ENCODE results near the gene GPATCH1. TPM values are rescaled to one million over a fixed set of nuclear protein-coding genes. Genes with fewer than 3 reads are reported as not detected.
"Not testable (repeated sequence)": the region's sequence is repeated elsewhere in the genome, so short reads cannot be mapped to it uniquely, and the experiment has no call there.

The GPATCH1 gene
- polyA plus RNA-seq, 2 donors: 4.3 to 5.2 TPM

DNA sequence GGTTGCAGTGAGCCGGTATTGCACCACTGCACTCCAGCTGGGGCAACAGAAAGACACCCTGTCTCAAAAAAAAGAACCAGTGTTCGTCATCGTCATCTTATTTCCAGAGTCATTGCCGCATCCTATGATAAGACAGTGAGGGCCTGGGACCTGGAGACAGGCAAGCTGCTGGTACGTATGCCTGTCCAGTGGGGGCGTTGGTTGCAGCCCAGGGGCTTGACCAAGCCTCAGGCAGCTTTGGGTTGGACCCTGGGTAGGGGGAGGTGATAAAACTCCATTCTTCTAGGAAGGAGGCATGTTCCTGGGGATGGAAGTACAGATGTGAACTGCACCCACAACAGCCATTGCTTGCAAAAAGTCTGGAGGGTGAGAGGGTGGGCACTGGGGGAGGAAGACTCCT, 66.6 kb downstream of the GPATCH1 start:
- no peak overlapping the region for H3K27ac ChIP-seq (ENCODE audit: low read depth in 2 of 2, low read length in 1 of 2)
- no peaks in the 10 kb centered on the region for H3K9me3 ChIP-seq (ENCODE audit: control insufficient read depth in 2 of 2, insufficient read depth in 1 of 2, low read depth in 1 of 2, low read length in 1 of 2)
- no peaks in the 10 kb centered on the region for H3K36me3 ChIP-seq (ENCODE audit: control insufficient read depth in 2 of 2, insufficient read depth in 2 of 2, low read length in 1 of 2)
- H3K4me3 ChIP-seq (ENCODE audit: low read depth in 1 of 2, low read length in 2 of 2): no peak overlapping the region
- no peaks in the 10 kb centered on the region for H3K27me3 ChIP-seq (ENCODE audit: control insufficient read depth in 1 of 2, insufficient read depth in 2 of 2, low read length in 2 of 2)
- WGBS, 2 donors: 85 to 92% methylated on average over 6 of the region's 6 CpGs
- H3K4me1 ChIP-seq (ENCODE audit: control insufficient read depth in 2 of 2, insufficient read depth in 2 of 2, low read length in 1 of 2): no peaks in the 10 kb centered on the region

DNA sequence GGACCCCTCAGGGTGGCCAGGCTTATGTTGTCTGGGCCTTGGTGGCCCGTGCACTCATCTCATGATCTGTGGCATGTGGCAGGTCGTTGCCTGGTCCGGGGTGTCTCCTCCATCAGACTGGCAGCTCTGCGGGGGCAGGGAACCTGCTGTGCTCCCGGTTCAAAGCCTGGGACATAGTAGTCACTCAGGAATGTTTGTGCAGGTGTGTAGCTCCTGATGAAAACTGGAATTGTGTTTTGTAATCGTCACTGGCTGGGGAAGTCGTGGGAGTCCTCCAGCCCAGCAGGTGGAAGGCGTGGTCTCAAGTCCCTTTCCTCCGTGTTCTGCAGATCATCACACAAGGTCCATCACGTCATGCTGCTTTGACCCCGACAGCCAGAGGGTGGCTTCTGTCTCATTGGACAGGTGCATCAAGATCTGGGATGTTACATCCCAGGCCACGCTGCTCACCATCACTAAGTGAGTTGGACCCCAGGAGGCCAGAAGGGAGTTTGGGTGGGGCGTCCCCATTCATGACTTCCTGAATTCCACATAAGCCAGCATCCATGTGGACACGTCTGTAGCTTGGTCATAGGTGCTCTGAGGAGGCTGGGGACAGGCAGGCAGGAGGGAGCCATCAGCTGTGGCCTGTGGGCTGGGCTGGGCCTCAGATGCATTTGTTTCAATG, 70.0 kb downstream of the GPATCH1 start:
- WGBS, 2 donors: 62 to 68% methylated on average over 14 of the region's 14 CpGs
- Histone ChIP-seq H3K27ac (ENCODE audit: low read depth in 2 of 2, low read length in 1 of 2) (no peak overlapping the region), H3K36me3 (ENCODE audit: control insufficient read depth in 2 of 2, insufficient read depth in 2 of 2, low read length in 1 of 2) (no peaks in the 10 kb centered on the region), H3K27me3 (ENCODE audit: control insufficient read depth in 1 of 2, insufficient read depth in 2 of 2, low read length in 2 of 2) (no peaks in the 10 kb centered on the region), H3K9me3 (ENCODE audit: control insufficient read depth in 2 of 2, insufficient read depth in 1 of 2, low read depth in 1 of 2, low read length in 1 of 2) (no peaks in the 10 kb centered on the region), H3K4me3 (ENCODE audit: low read depth in 1 of 2, low read length in 2 of 2) (no peak overlapping the region), H3K4me1 (ENCODE audit: control insufficient read depth in 2 of 2, insufficient read depth in 2 of 2, low read length in 1 of 2) (no peaks in the 10 kb centered on the region)

DNA sequence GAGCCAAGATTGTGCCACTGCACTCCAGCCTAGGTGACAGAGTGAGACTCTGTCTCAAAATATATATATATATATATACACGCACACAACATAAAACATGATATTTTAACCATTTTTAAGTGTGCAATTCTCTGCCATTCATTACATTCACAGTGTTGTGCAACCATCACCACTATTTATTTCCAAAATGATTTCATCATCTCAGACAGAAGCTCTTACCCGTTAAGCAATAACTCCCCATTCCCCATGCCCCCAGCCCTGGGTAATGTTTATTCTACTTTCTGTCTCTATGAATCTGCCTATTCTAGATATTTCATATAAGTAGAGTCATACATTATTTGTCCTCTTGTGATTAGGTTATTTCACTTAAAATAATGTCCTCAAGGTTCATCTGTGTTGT, 71.2 kb downstream of the GPATCH1 start:
- H3K4me3 ChIP-seq (ENCODE audit: low read depth in 1 of 2, low read length in 2 of 2): no peak overlapping the region
- WGBS, 2 donors: 74 to 76% methylated on average over 2 of the region's 2 CpGs

DNA sequence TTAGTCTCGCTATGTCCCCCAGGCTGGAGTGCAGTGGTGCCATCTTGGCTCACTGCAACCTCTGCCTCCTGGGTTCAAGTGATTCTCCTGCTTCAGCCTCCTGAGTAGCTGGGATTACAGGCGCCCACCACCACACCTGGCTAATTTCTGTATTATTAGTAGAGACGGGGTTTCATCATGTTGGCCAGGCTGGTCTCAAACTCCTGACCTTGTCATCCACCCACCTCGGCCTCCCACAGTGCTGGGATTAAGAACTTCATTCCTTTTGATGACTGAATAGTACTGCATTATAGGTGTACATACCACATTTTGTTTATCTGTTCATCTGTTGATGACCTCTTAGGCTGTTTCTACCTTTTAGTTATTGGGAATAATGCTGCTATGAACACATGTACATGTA, 71.6 kb downstream of the GPATCH1 start:
- WGBS, 2 donors: 87% methylated on average over 4 of the region's 4 CpGs
- not testable (repeated sequence) for H3K4me1 ChIP-seq (ENCODE audit: control insufficient read depth in 2 of 2, insufficient read depth in 2 of 2, low read length in 1 of 2); H3K27ac ChIP-seq (ENCODE audit: low read depth in 2 of 2, low read length in 1 of 2); H3K36me3 ChIP-seq (ENCODE audit: control insufficient read depth in 2 of 2, insufficient read depth in 2 of 2, low read length in 1 of 2); H3K27me3 ChIP-seq (ENCODE audit: control insufficient read depth in 1 of 2, insufficient read depth in 2 of 2, low read length in 2 of 2); H3K9me3 ChIP-seq (ENCODE audit: control insufficient read depth in 2 of 2, insufficient read depth in 1 of 2, low read depth in 1 of 2, low read length in 1 of 2); H3K4me3 ChIP-seq (ENCODE audit: low read depth in 1 of 2, low read length in 2 of 2)

More for the DNA sequence above, 71.2 kb downstream of the GPATCH1 start:
- no peaks in the 10 kb centered on the region for H3K36me3 ChIP-seq (ENCODE audit: control insufficient read depth in 2 of 2, insufficient read depth in 2 of 2, low read length in 1 of 2)
- H3K4me1 ChIP-seq (ENCODE audit: control insufficient read depth in 2 of 2, insufficient read depth in 2 of 2, low read length in 1 of 2): no peaks in the 10 kb centered on the region
- H3K9me3 ChIP-seq (ENCODE audit: control insufficient read depth in 2 of 2, insufficient read depth in 1 of 2, low read depth in 1 of 2, low read length in 1 of 2): no peaks in the 10 kb centered on the region
- no peaks in the 10 kb centered on the region for H3K27me3 ChIP-seq (ENCODE audit: control insufficient read depth in 1 of 2, insufficient read depth in 2 of 2, low read length in 2 of 2)
- no peak overlapping the region for H3K27ac ChIP-seq (ENCODE audit: low read depth in 2 of 2, low read length in 1 of 2)

DNA sequence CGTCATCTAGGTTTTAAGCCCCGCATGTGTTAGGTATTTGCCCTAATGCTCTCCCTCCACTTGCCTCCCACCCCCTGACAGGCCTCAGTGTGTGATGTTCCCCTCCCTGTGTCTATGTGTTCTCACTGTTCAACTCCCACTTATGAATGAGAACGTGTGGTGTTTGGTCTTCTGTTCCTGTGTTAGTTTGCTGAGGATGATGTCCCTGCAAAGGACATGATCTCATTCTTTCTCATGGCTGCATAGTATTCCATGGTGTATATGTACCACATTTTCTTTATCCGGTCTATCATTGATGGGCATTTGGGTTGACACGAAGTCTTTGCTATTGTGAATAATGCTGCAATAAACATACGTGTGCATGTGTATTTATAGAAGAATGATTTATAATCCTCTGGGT, 73.3 kb downstream of the GPATCH1 start:
- 85% methylated on average over 6 of the region's 6 CpGs for WGBS, 2 donors
- H3K27ac ChIP-seq (ENCODE audit: low read depth in 2 of 2, low read length in 1 of 2); H3K9me3 ChIP-seq (ENCODE audit: control insufficient read depth in 2 of 2, insufficient read depth in 1 of 2, low read depth in 1 of 2, low read length in 1 of 2); H3K36me3 ChIP-seq (ENCODE audit: control insufficient read depth in 2 of 2, insufficient read depth in 2 of 2, low read length in 1 of 2); H3K4me1 ChIP-seq (ENCODE audit: control insufficient read depth in 2 of 2, insufficient read depth in 2 of 2, low read length in 1 of 2); H3K4me3 ChIP-seq (ENCODE audit: low read depth in 1 of 2, low read length in 2 of 2); H3K27me3 ChIP-seq (ENCODE audit: control insufficient read depth in 1 of 2, insufficient read depth in 2 of 2, low read length in 2 of 2): not testable (repeated sequence)

DNA sequence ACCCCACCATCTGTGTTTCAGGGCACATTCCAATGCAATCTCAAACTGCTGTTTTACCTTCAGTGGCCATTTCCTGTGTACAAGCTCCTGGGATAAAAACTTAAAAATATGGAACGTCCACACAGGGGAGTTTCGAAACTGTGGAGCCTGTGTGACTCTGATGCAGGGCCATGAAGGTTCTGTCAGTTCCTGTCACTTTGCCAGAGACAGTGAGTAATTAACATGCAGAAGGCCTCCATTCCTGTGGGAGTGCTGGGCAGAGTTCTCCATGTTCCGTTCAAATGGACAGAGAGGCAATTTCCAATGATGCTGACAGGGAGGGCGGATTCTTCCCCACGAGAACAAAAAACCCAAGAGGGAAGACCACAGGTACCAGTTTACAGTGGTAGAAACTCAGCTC, 75.4 kb downstream of the GPATCH1 start:
- Histone ChIP-seq H3K9me3 (ENCODE audit: control insufficient read depth in 2 of 2, insufficient read depth in 1 of 2, low read depth in 1 of 2, low read length in 1 of 2) (no peaks in the 10 kb centered on the region), H3K4me3 (ENCODE audit: low read depth in 1 of 2, low read length in 2 of 2) (no peak overlapping the region), H3K27ac (ENCODE audit: low read depth in 2 of 2, low read length in 1 of 2) (no peak overlapping the region), H3K4me1 (ENCODE audit: control insufficient read depth in 2 of 2, insufficient read depth in 2 of 2, low read length in 1 of 2) (no peaks in the 10 kb centered on the region), H3K36me3 (ENCODE audit: control insufficient read depth in 2 of 2, insufficient read depth in 2 of 2, low read length in 1 of 2) (no peaks in the 10 kb centered on the region), H3K27me3 (ENCODE audit: control insufficient read depth in 1 of 2, insufficient read depth in 2 of 2, low read length in 2 of 2) (no peaks in the 10 kb centered on the region)
- 73 to 81% methylated on average over 5 of the region's 5 CpGs for WGBS, 2 donors

DNA sequence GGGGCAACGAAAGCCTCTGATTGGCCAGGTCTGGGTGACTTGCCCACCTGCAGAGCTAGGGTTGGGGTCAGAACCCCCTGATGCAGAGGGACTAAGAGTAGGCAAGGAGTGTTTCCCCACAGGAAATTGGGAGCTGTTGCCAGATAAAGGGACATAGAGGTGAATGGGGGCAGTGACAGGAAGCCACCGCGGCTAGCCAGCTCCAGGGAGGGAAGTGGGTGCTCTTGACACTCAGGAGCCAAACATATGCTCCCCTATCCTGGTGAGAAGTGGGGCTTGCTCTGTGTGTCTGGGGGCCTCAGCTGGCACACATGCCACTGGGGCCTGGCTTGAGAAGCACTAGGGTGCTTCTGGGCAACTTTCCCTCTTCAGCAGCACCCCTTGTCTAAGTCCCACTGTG, 76.9 kb downstream of the GPATCH1 start:
- no peaks in the 10 kb centered on the region for H3K4me1 ChIP-seq (ENCODE audit: control insufficient read depth in 2 of 2, insufficient read depth in 2 of 2, low read length in 1 of 2)
- WGBS, 2 donors: 70 to 88% methylated on average over 3 of the region's 3 CpGs
- no peaks in the 10 kb centered on the region for H3K36me3 ChIP-seq (ENCODE audit: control insufficient read depth in 2 of 2, insufficient read depth in 2 of 2, low read length in 1 of 2)
- no peaks in the 10 kb centered on the region for H3K27me3 ChIP-seq (ENCODE audit: control insufficient read depth in 1 of 2, insufficient read depth in 2 of 2, low read length in 2 of 2)
- H3K9me3 ChIP-seq (ENCODE audit: control insufficient read depth in 2 of 2, insufficient read depth in 1 of 2, low read depth in 1 of 2, low read length in 1 of 2): no peaks in the 10 kb centered on the region
- no peak overlapping the region for H3K4me3 ChIP-seq (ENCODE audit: low read depth in 1 of 2, low read length in 2 of 2)
- H3K27ac ChIP-seq (ENCODE audit: low read depth in 2 of 2, low read length in 1 of 2): no peak overlapping the region

DNA sequence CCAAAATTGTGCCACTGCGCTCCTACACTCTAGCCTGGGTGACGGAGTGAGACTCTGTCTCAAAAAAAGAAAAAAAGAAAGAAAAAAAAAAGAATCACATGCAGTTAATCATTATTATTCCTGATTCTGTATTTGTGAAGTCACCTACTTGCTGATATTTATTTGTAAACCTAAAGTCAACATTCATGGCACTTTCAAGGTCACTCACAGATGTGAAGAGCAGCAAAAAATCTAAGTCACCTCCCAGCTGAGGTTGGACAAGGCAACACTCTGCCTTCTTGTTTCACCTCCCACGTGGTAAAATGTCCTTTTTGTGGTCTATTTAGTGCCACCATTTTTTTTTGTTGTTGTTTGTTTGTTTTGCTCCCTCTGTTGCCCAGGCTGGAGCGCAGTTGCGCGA, 77.4 kb downstream of the GPATCH1 start:
- Histone ChIP-seq H3K4me3 (ENCODE audit: low read depth in 1 of 2, low read length in 2 of 2) (no peak overlapping the region), H3K27ac (ENCODE audit: low read depth in 2 of 2, low read length in 1 of 2) (no peak overlapping the region), H3K36me3 (ENCODE audit: control insufficient read depth in 2 of 2, insufficient read depth in 2 of 2, low read length in 1 of 2) (no peaks in the 10 kb centered on the region), H3K9me3 (ENCODE audit: control insufficient read depth in 2 of 2, insufficient read depth in 1 of 2, low read depth in 1 of 2, low read length in 1 of 2) (no peaks in the 10 kb centered on the region), H3K27me3 (ENCODE audit: control insufficient read depth in 1 of 2, insufficient read depth in 2 of 2, low read length in 2 of 2) (no peaks in the 10 kb centered on the region), H3K4me1 (ENCODE audit: control insufficient read depth in 2 of 2, insufficient read depth in 2 of 2, low read length in 1 of 2) (no peaks in the 10 kb centered on the region)
- 85 to 91% methylated on average over 6 of the region's 6 CpGs for WGBS, 2 donors

DNA sequence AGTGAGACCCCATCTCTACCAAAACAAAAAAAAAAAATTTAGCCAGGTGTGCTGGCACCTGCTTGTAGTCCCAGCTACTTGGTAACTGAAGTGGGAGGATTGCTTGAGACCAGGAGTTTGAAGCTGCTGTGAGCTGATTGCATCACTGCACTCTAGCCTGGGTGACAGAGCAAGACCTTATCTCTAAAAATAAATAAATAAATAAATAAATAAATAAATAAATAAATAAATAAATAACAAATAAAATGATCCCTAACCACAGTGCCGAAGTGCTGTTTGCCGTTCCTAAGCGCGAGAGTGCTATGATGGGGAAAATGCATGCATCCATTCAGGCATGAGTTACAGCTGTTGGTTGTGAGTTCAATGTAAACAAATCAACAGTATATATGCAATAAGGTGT, 78.2 kb downstream of the GPATCH1 start:
- H3K4me1 ChIP-seq (ENCODE audit: control insufficient read depth in 2 of 2, insufficient read depth in 2 of 2, low read length in 1 of 2): no peaks in the 10 kb centered on the region
- H3K9me3 ChIP-seq (ENCODE audit: control insufficient read depth in 2 of 2, insufficient read depth in 1 of 2, low read depth in 1 of 2, low read length in 1 of 2): no peaks in the 10 kb centered on the region
- H3K27me3 ChIP-seq (ENCODE audit: control insufficient read depth in 1 of 2, insufficient read depth in 2 of 2, low read length in 2 of 2): no peaks in the 10 kb centered on the region
- WGBS, 2 donors: 98 to 99% methylated on average over 4 of the region's 4 CpGs
- H3K27ac ChIP-seq (ENCODE audit: low read depth in 2 of 2, low read length in 1 of 2): no peak overlapping the region
- no peak overlapping the region for H3K4me3 ChIP-seq (ENCODE audit: low read depth in 1 of 2, low read length in 2 of 2)
- H3K36me3 ChIP-seq (ENCODE audit: control insufficient read depth in 2 of 2, insufficient read depth in 2 of 2, low read length in 1 of 2): no peaks in the 10 kb centered on the region

DNA sequence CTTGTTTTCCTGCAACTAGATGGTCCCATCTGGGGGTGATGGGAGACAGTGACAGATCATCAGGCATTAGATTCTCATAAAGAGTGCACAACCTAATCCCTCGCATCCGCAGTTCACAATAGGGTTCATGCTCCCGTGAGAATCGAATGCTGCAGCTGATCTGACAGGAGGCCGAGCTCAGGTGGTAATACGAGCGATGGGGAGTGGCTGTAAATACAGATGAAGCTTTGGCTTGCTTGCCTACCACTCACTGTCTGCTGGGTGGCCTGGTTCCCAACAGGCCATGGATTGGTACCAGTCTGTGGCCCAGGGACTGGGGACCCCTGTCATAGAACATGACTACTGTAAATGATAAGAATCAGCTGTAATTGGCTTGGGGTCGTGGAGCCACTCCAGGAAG, 78.9 kb downstream of the GPATCH1 start:
- 91 to 92% methylated on average over 8 of the region's 8 CpGs for WGBS, 2 donors
- Histone ChIP-seq H3K36me3 (ENCODE audit: control insufficient read depth in 2 of 2, insufficient read depth in 2 of 2, low read length in 1 of 2) (no peaks in the 10 kb centered on the region), H3K27ac (ENCODE audit: low read depth in 2 of 2, low read length in 1 of 2) (no peak overlapping the region), H3K9me3 (ENCODE audit: control insufficient read depth in 2 of 2, insufficient read depth in 1 of 2, low read depth in 1 of 2, low read length in 1 of 2) (no peaks in the 10 kb centered on the region), H3K4me3 (ENCODE audit: low read depth in 1 of 2, low read length in 2 of 2) (no peak overlapping the region), H3K27me3 (ENCODE audit: control insufficient read depth in 1 of 2, insufficient read depth in 2 of 2, low read length in 2 of 2) (no peaks in the 10 kb centered on the region), H3K4me1 (ENCODE audit: control insufficient read depth in 2 of 2, insufficient read depth in 2 of 2, low read length in 1 of 2) (no peaks in the 10 kb centered on the region)
